Posterior cingulate gyrus (tissue), 11 donors: ENCODE measurements around the gene EIF2D.

ENCODE experiments used
- DNase-seq, 10 donors: peaks; one replicate each; pipeline versions ENCODE4 v3.0.0 to v3.0.0-alpha.2; 2020 to 2021; ENCODE audit warnings: mixed read lengths in 3 of 10
- intact Hi-C: fragments of 100-400 bp; cut with DNase I; formaldehyde crosslinking; loops from one replicate; pipeline ENCODE4 v1.15.1; 2023

EIF2D gene

GRCh38 chr1:206556750-206557635 is 55.3 kb downstream of the EIF2D start:
- DNase-seq, result peak; percentile 54 to 96 (median 77)
- intact Hi-C loops, result loop anchor here (10.0 kb wide), 1 partner anchor 52 kb away; the partner anchor contains the start of gene RASSF5

DNA sequence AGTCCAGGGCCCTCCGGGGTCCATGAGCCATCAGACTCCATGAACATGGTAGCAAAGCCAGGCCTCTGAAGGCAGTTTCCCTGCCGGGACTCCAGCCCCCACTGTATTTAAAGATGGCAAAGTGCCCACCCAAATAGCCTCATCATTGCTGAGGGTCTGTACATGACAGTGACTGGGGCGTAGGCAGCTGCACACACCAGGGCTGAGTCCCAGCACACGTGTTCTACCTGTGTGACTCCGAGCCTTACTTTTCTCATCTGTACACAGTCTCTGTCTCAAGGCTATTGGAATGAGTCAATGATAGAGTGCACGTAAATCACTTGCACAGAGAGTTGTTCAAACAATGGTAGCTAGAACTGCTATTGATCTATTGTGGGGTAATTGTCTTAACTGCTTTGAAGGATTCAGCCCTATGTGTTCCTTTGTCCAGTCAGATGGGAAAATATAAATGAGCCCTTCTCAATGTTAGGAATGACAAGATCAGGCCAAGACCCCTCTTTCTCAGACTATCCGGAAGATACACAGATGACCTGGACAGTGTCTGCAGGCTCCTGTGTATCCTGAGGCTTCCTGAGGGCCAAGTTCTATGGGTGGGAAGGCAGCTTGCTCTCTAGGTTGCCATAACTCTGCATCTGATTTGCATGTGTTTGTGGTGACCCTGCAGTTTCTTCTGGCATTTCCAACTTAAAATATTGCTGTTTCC is 56.1 kb downstream of the EIF2D start:
- DNase-seq, result peak in 1 of 10 donors; percentile 0
- intact Hi-C loops, result loop anchor here (10.0 kb wide), 1 partner anchor 51 kb away; the partner anchor contains the start of gene RASSF5

DNA sequence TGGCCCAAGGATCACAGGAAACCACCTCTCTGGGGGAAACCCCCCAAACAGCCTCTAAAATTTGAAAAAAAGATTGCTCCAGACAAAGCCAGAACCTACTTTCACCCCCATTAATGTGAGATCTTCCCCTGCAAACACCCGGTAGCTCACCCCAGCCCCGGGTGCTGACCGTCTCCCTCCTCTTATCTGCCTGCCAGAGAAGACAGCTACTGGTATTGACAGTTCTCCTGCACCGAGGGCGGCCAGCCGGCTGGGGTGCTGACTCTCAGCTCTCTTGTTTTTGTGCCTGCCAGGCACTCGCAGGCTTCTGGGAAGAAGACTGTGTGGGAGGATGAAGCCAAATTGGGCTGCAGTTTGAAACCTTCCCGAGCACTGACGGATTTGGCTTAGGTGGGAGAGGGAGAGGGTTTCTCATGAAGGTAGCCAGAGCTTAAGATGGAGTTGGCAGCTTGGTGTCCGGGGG is 56.8 kb downstream of the EIF2D start:
- DNase-seq, result peak; percentile 25 to 95 (median 74)
- intact Hi-C loops, result loop anchor here (10.0 kb wide), 1 partner anchor 51 kb away; the partner anchor contains the start of gene RASSF5

GRCh38 chr1:206554701-206555472 is 57.4 kb downstream of the EIF2D start:
- intact Hi-C loops, result loop anchor here (10.0 kb wide), 1 partner anchor 50 kb away; the partner anchor contains the start of gene RASSF5
- no peak for DNase-seq

- peak in 1 of 10 donors; percentile 49 for DNase-seq
- intact Hi-C loops, result loop anchor here (10.0 kb wide), 1 partner anchor 49 kb away; the partner anchor contains the start of gene RASSF5
Measured at GRCh38 chr1:206554211-206554610, 58.1 kb downstream of the EIF2D start.

DNA sequence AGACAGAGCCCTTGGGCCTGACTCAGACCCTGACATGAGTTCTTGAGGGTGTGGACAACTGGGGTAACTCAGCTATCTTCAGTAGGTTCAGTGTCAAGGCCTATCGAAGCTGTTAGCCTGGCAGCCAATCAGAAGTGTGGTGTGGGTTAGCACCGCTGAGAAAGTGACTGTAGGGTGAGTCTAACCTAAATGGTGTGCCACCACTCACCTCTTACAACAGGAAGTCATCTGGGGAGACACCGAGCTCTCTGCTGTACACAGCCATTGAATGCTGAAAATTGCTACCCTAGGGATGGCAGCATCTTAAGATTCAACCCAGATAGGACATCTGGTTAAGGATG is 60.3 kb downstream of the EIF2D start:
- intact Hi-C loops, result loop anchor here (10.0 kb wide), 1 partner anchor 47 kb away; the partner anchor contains the start of gene RASSF5
- DNase-seq, result no peak

- DNase-seq, result no peak
- intact Hi-C loops, result loop anchor here (10.0 kb wide), 1 partner anchor 47 kb away; the partner anchor contains the start of gene RASSF5
Measured at GRCh38 chr1:206551296-206551985, 60.8 kb downstream of the EIF2D start.

DNA sequence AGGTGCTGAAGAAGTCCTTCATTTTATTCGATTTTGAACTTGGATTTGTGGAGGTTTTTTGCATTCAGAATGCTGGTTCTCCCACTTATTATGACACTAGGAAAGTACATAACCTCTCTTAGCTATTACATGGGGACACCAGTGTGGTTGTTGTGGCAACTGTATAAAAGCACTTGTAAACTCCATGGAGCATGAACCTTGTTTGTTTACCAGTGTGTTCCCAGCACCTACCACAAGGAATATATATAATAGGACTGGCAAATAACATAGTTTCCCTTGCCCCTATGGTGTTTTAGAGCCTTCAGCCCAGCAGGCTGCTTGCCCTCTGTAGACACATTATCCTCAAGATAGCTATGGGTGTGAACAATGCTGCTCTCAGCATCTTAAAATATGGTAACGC is 61.8 kb downstream of the EIF2D start:
- intact Hi-C loops, result loop anchor here (10.0 kb wide), 1 partner anchor 46 kb away; the partner anchor contains the start of gene RASSF5
- no peak for DNase-seq

- no peak for DNase-seq
- intact Hi-C loops, result no loop called here
Measured at GRCh38 chr1:206547104-206547503, 65.2 kb downstream of the EIF2D start.

GRCh38 chr1:206545351-206545750 is 66.9 kb downstream of the EIF2D start:
- DNase-seq, result no peak
- intact Hi-C loops, result loop anchor here (1.0 kb wide), 1 partner anchor 38 kb away; no protein-coding TSS in a partner anchor

DNA sequence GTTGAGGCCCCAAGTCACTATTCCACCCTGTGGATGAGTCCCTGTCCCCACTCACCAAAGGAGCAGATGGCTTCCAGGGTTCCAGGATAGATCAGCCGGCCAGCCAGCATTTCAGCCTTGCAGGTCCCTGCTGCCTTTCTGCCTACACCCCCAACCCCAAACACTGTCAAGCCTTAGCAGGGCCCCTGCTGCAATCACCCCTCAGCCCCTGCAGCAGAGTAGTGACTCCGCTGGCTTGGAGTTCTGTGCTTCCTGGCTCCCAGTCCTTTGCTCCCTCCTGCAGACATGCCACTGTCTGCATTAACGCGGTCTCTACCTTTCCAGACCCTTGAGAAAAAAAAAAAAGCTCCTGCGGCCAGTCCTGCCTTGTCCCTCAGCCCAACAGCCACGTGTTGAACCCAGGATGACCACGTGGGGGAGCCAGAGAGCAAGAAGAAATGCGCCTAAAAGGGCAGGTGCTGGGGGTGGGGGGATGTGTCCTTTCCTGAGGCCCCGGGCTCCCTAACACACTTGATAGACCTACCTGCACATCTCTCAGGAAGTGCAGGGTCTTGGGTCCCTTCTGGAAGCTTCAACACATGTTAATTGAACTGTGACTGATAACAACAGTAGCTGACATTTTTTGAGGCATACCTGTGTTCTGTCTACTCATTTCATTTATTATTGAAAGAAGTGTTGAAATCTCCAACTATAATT is 67.6 kb downstream of the EIF2D start:
- intact Hi-C loops, result loop anchor here (1.0 kb wide), 1 partner anchor 39 kb away; no protein-coding TSS in a partner anchor

More for the DNA sequence above, 67.6 kb downstream of the EIF2D start:
- peak; percentile 35 to 94 (median 74) for DNase-seq
